Measurements from ENCODE around the gene RAMACL.

Gene RAMACL

GRCh38 chr6:166603043-166603690 is 16.7 kb upstream of the RAMACL start:
- Histone ChIP-seq H3K36me3 (ENCODE audit: insufficient read depth, low read length) (no peaks in the 10 kb centered on the region), H3K4me1 (ENCODE audit: insufficient read depth, low read length, severe bottlenecking) (no peaks in the 10 kb centered on the region), H3K9ac (ENCODE audit: low read length) (no peak overlapping the region), H3K4me3 (ENCODE audit: low read depth, low read length, poor library complexity, severe bottlenecking) (no peak overlapping the region), H3K27me3 (ENCODE audit: insufficient read depth, low read length) (peaks cover 10% of the 10 kb centered on the region; the same call in 1 of the 2 replicates), H3K9me3 (ENCODE audit: low read length) (no peaks in the 10 kb centered on the region), H3K4me2 (ENCODE audit: low read length) (no peak overlapping the region), H2AFZ (ENCODE audit: low read length) (no peak overlapping the region), H3K79me2 (ENCODE audit: insufficient read depth, low read length) (no peaks in the 10 kb centered on the region), H4K20me1 (ENCODE audit: insufficient read depth, low read length) (no peaks in the 10 kb centered on the region), H3F3A (ENCODE audit: insufficient read depth, low read length) (no peaks in the 10 kb centered on the region), H3K27ac (ENCODE audit: low read depth, low read length, poor library complexity, severe bottlenecking) (no peak overlapping the region), H3K9me2 (ENCODE audit: low read depth, low read length) (no peaks in the 10 kb centered on the region)
- TF ChIP-seq, protein P1, sequence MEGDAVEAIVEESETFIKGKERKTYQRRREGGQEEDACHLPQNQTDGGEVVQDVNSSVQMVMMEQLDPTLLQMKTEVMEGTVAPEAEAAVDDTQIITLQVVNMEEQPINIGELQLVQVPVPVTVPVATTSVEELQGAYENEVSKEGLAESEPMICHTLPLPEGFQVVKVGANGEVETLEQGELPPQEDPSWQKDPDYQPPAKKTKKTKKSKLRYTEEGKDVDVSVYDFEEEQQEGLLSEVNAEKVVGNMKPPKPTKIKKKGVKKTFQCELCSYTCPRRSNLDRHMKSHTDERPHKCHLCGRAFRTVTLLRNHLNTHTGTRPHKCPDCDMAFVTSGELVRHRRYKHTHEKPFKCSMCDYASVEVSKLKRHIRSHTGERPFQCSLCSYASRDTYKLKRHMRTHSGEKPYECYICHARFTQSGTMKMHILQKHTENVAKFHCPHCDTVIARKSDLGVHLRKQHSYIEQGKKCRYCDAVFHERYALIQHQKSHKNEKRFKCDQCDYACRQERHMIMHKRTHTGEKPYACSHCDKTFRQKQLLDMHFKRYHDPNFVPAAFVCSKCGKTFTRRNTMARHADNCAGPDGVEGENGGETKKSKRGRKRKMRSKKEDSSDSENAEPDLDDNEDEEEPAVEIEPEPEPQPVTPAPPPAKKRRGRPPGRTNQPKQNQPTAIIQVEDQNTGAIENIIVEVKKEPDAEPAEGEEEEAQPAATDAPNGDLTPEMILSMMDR (IDR thresholded peaks at IDR 0.05; ENCODE audit: low read length), result no peak
- no peak for TF ChIP-seq EZH2 (IDR thresholded peaks at IDR 0.05; ENCODE audit: borderline replicate concordance, low read length)

GRCh38 chr6:166601956-166602355 is 15.5 kb upstream of the RAMACL start:
- Histone ChIP-seq H3F3A (ENCODE audit: insufficient read depth, low read length) (no peaks in the 10 kb centered on the region), H4K20me1 (ENCODE audit: insufficient read depth, low read length) (no peaks in the 10 kb centered on the region), H3K79me2 (ENCODE audit: insufficient read depth, low read length) (no peaks in the 10 kb centered on the region), H3K4me1 (ENCODE audit: insufficient read depth, low read length, severe bottlenecking) (no peaks in the 10 kb centered on the region), H2AFZ (ENCODE audit: low read length) (no peak overlapping the region), H3K9me3 (ENCODE audit: low read length) (no peaks in the 10 kb centered on the region), H3K4me3 (ENCODE audit: low read depth, low read length, poor library complexity, severe bottlenecking) (no peak overlapping the region), H3K9me2 (ENCODE audit: low read depth, low read length) (no peaks in the 10 kb centered on the region), H3K27me3 (ENCODE audit: insufficient read depth, low read length) (peaks cover 10% of the 10 kb centered on the region; the same call in 1 of the 2 replicates), H3K36me3 (ENCODE audit: insufficient read depth, low read length) (no peaks in the 10 kb centered on the region), H3K9ac (ENCODE audit: low read length) (no peak overlapping the region), H3K4me2 (ENCODE audit: low read length) (no peak overlapping the region), H3K27ac (ENCODE audit: low read depth, low read length, poor library complexity, severe bottlenecking) (no peak overlapping the region)
- no peak for TF ChIP-seq EZH2 (IDR thresholded peaks at IDR 0.05; ENCODE audit: borderline replicate concordance, low read length)
- TF ChIP-seq, protein P1 (IDR thresholded peaks at IDR 0.05; ENCODE audit: low read length), result no peak

GRCh38 chr6:166600931-166601330 is 14.5 kb upstream of the RAMACL start:
- H3K9me3 ChIP-seq (ENCODE audit: low read length), result no peaks in the 10 kb centered on the region
- no peaks in the 10 kb centered on the region for H3K79me2 ChIP-seq (ENCODE audit: insufficient read depth, low read length)
- H3K4me2 ChIP-seq (ENCODE audit: low read length), result no peak overlapping the region
- H3K27me3 ChIP-seq (ENCODE audit: insufficient read depth, low read length), result peaks cover 10% of the 10 kb centered on the region; the same call in 1 of the 2 replicates
- H3K4me1 ChIP-seq (ENCODE audit: insufficient read depth, low read length, severe bottlenecking), result no peaks in the 10 kb centered on the region
- TF ChIP-seq, protein P1 (IDR thresholded peaks at IDR 0.05; ENCODE audit: low read length), result no peak
- TF ChIP-seq EZH2 (IDR thresholded peaks at IDR 0.05; ENCODE audit: borderline replicate concordance, low read length), result no peak
- no peaks in the 10 kb centered on the region for H3K9me2 ChIP-seq (ENCODE audit: low read depth, low read length)
- H3K9ac ChIP-seq (ENCODE audit: low read length), result no peak overlapping the region
- no peak overlapping the region for H3K27ac ChIP-seq (ENCODE audit: low read depth, low read length, poor library complexity, severe bottlenecking)
- H3F3A ChIP-seq (ENCODE audit: insufficient read depth, low read length), result no peaks in the 10 kb centered on the region
- H3K4me3 ChIP-seq (ENCODE audit: low read depth, low read length, poor library complexity, severe bottlenecking), result no peak overlapping the region
- no peak overlapping the region for H2AFZ ChIP-seq (ENCODE audit: low read length)
- H4K20me1 ChIP-seq (ENCODE audit: insufficient read depth, low read length), result no peaks in the 10 kb centered on the region
- no peaks in the 10 kb centered on the region for H3K36me3 ChIP-seq (ENCODE audit: insufficient read depth, low read length)

Measured in OCI-LY1 (cell line).